GM23338 (cell line): Measurements from ENCODE around the gene TCF12. TPM values are rescaled to one million over a fixed set of nuclear protein-coding genes. Genes with fewer than 3 reads are reported as not detected.

Experiments used
- ATAC-seq: fragments of 200-7000 bp; cut with Tn5 transposase; 3 replicates; pipeline ENCODE4 v1.9.1; 2020
- DNase-seq: peaks from one replicate; pipeline ENCODE4 v3.0.0-alpha.2; 2015; ENCODE audit warnings: low spot score
- H2AFZ ChIP-seq: fragments of 200-600 bp; sonication (generic); 2 replicates; pipeline ENCODE4 v1.8.0; 2016; ENCODE audit warnings: antibody characterized with exemption, mild to moderate bottlenecking, moderate library complexity
- H3F3A ChIP-seq: fragments of 200-600 bp; sonication (generic); replicated peaks from 2 replicates; pipeline ENCODE4 v1.8.0; 2017; ENCODE audit warnings: antibody characterized with exemption, mixed run types, low read depth
- H3K27ac ChIP-seq: fragments of 200-600 bp; sonication (generic); 2 replicates; pipeline ENCODE4 v1.6.1; 2016; ENCODE audit warnings: low read depth
- H3K27me3 ChIP-seq: fragments of 200-600 bp; sonication (generic); 2 replicates; pipeline ENCODE4 v1.8.0; 2016; ENCODE audit warnings: mild to moderate bottlenecking, mixed run types, moderate library complexity; ENCODE audit not compliant: insufficient read depth
- H3K36me3 ChIP-seq: fragments of 200-600 bp; sonication (generic); 2 replicates; pipeline ENCODE4 v1.8.0; 2016; ENCODE audit warnings: mild to moderate bottlenecking; ENCODE audit not compliant: insufficient read depth
- H3K4me1 ChIP-seq: fragments of 200-600 bp; sonication (generic); 2 replicates; pipeline ENCODE4 v1.8.0; 2016; ENCODE audit warnings: mild to moderate bottlenecking, moderate library complexity; ENCODE audit not compliant: insufficient read depth
- H3K4me2 ChIP-seq: fragments of 200-600 bp; sonication (generic); 2 replicates; pipeline ENCODE4 v1.7.1; 2017; ENCODE audit warnings: mixed run types
- H3K4me3 ChIP-seq: fragments of 200-600 bp; sonication (generic); 2 replicates; pipeline ENCODE4 v1.6.1; 2016; ENCODE audit warnings: mixed run types
- H3K79me2 ChIP-seq: fragments of 200-600 bp; sonication (generic); replicated peaks from 2 replicates; pipeline ENCODE4 v1.8.0; 2017; ENCODE audit warnings: mild to moderate bottlenecking; ENCODE audit not compliant: insufficient read depth
- H3K9me2 ChIP-seq: fragments of 200-600 bp; sonication (generic); 2 replicates; pipeline ENCODE4 v1.8.0; 2017; ENCODE audit not compliant: insufficient read depth
- H4K20me1 ChIP-seq: fragments of 200-600 bp; sonication (generic); replicated peaks from 2 replicates; pipeline ENCODE4 v1.8.0; 2017; ENCODE audit warnings: mild to moderate bottlenecking; ENCODE audit not compliant: insufficient read depth
- H3K27ac Mint-ChIP-seq: 2 replicates; pipeline ENCODE4 v1.8.0; 2020; ENCODE audit warnings: inconsistent platforms, mild to moderate bottlenecking, moderate library complexity, mixed read lengths
- H3K27me3 Mint-ChIP-seq: 3 replicates; pipeline ENCODE4 v1.8.0; 2022; ENCODE audit warnings: low read depth, mild to moderate bottlenecking, moderate library complexity, mixed read lengths, inconsistent platforms; ENCODE audit not compliant: insufficient read depth, poor library complexity
- H3K36me3 Mint-ChIP-seq: 3 replicates; pipeline ENCODE4 v1.8.0; 2021; ENCODE audit warnings: low read depth, mild to moderate bottlenecking, inconsistent platforms, moderate library complexity, mixed read lengths
- H3K4me1 Mint-ChIP-seq: 3 replicates; pipeline ENCODE4 v1.8.0; 2020; ENCODE audit warnings: mild to moderate bottlenecking, inconsistent platforms, mixed read lengths
- H3K4me3 Mint-ChIP-seq: 3 replicates; pipeline ENCODE4 v1.8.0; 2021; ENCODE audit warnings: moderate library complexity, mild to moderate bottlenecking, inconsistent platforms, mixed read lengths
- H3K9me3 Mint-ChIP-seq: 3 replicates; pipeline ENCODE4 v1.8.0; 2020; ENCODE audit warnings: moderate library complexity, mild to moderate bottlenecking, inconsistent platforms, mixed read lengths
- CREB1 ChIP-seq: fragments of 250-450 bp; sonication (Bioruptor Pico); IDR thresholded peaks from 2 replicates; pipeline ENCODE4 v1.5.0; 2020; ENCODE audit warnings: low read depth, mild to moderate bottlenecking, moderate library complexity
- CTCF ChIP-seq, 2 experiments: fragments of 200-600 bp in 1 of 2; sonication (generic) in 1 of 2; conservative IDR thresholded peaks; 2 replicates each; pipeline versions ENCODE4 v1.5.1 to v1.6.1; 2016 to 2017; ENCODE audit warnings: antibody characterized with exemption in 2 of 2, low read depth in 2 of 2, mild to moderate bottlenecking in 2 of 2, moderate library complexity in 1 of 2
- ETS1 ChIP-seq: IDR thresholded peaks from 2 replicates; pipeline ENCODE4 v1.6.1; 2016; ENCODE audit warnings: antibody characterized with exemption
- EZH2 ChIP-seq: fragments of 200-600 bp; sonication (generic); IDR thresholded peaks from one replicate; pipeline ENCODE4 v1.8.0; 2017; ENCODE audit warnings: antibody characterized with exemption, mild to moderate bottlenecking, low read depth; ENCODE audit not compliant: unreplicated experiment
- JUNB ChIP-seq: IDR thresholded peaks from one replicate; pipeline ENCODE4 v1.6.1; 2016; ENCODE audit warnings: antibody characterized with exemption; ENCODE audit not compliant: unreplicated experiment
- NANOG ChIP-seq: IDR thresholded peaks from 2 replicates; pipeline ENCODE4 v1.6.1; 2016; ENCODE audit warnings: antibody characterized with exemption, borderline replicate concordance
- POLR2AphosphoS5 ChIP-seq: IDR thresholded peaks from 2 replicates; pipeline ENCODE4 v1.6.1; 2016; ENCODE audit warnings: antibody characterized with exemption, low read depth
- REST ChIP-seq: IDR thresholded peaks from one replicate; pipeline ENCODE4 v1.6.1; 2018; ENCODE audit warnings: antibody characterized with exemption; ENCODE audit not compliant: unreplicated experiment
- STAT1 ChIP-seq: IDR thresholded peaks from one replicate; pipeline ENCODE4 v1.6.1; 2016; ENCODE audit warnings: antibody characterized with exemption; ENCODE audit not compliant: unreplicated experiment
- ZNF114 ChIP-seq: fragments of 250-450 bp; sonication (Bioruptor Pico); IDR thresholded peaks from 2 replicates; pipeline ENCODE4 v1.5.0; 2020; ENCODE audit warnings: mild to moderate bottlenecking, moderate library complexity
- ZNF331 ChIP-seq: fragments of 250-450 bp; sonication (Bioruptor Pico); IDR thresholded peaks from 2 replicates; pipeline ENCODE4 v1.5.0; 2020; ENCODE audit warnings: low read depth, mild to moderate bottlenecking, moderate library complexity
- ZNF462 ChIP-seq: fragments of 250-450 bp; sonication (Bioruptor Pico); IDR thresholded peaks from 2 replicates; pipeline ENCODE4 v1.5.0; 2020; ENCODE audit warnings: mild to moderate bottlenecking, moderate library complexity
- polyA plus RNA-seq: library from polyadenylated mRNA; unstranded; fragments of >200 nt; fragmentation: Nextera tagmentation; extraction: Ambion mirVana; gene quantifications from 2 replicates; pipeline ENCODE4 v1.2.1, GENCODE V29; 2016
- total RNA-seq: library from RNA; depleted of rRNA; stranded (reverse); fragments of >200 nt; shearing (Covaris generic); gene quantifications from 2 replicates; pipeline ENCODE4 v1.2.3, GENCODE V29; 2014

Gene TCF12
- total and polyA plus RNA-seq, 2 experiments from 2014 or later, result 27.6 to 104 TPM

GRCh38 chr15:56943403-56943802, 25.0 kb downstream of the TCF12 start:
- Histone ChIP-seq H3K9me2 (no peaks in the 10 kb centered on the region), H2AFZ (no peak overlapping the region), H3F3A (no peaks in the 10 kb centered on the region), H3K4me2 (no peak overlapping the region), H3K27ac (no peak overlapping the region), H3K79me2 (peaks cover 100% of the 10 kb centered on the region), H3K4me1 (peaks cover 17% of the 10 kb centered on the region), H4K20me1 (peaks cover 24% of the 10 kb centered on the region), H3K27me3 (no peaks in the 10 kb centered on the region), H3K36me3 (no peaks in the 10 kb centered on the region), H3K4me3 (no peak overlapping the region)
- no peak for TF ChIP-seq EZH2
- TF ChIP-seq CTCF (conservative IDR thresholded peaks at IDR 0.05; ENCODE audit: low read depth in 2 of 2), result no peak
- TF ChIP-seq ETS1, result no peak
- TF ChIP-seq REST, result no peak
- TF ChIP-seq ZNF462 (CRISPR knock-in tag), result no peak
- no peak for TF ChIP-seq STAT1
- no peak for TF ChIP-seq ZNF331 (CRISPR knock-in tag)
- no peak for TF ChIP-seq JUNB
- no peak for TF ChIP-seq ZNF114
- no peak for TF ChIP-seq NANOG
- no peak for TF ChIP-seq CREB1 (CRISPR knock-in tag)
- no peak for TF ChIP-seq POLR2AphosphoS5
- Mint-ChIP-seq H3K9me3 (peaks cover 3% of the 10 kb centered on the region; the same call in 1 of the 3 replicates), H3K4me3 (no peak overlapping the region), H3K36me3 (peaks cover 21% of the 10 kb centered on the region), H3K27ac (no peak overlapping the region), H3K27me3 (no peaks in the 10 kb centered on the region), H3K4me1 (peaks cover 19% of the 10 kb centered on the region)
- ATAC-seq (no peak), DNase-seq (no peak)
